Testis (tissue), 3 donors: ENCODE measurements around the gene CMKLR1. TPM values are rescaled to one million over a fixed set of nuclear protein-coding genes. Genes with fewer than 3 reads are reported as not detected.

Experiments
- DNase-seq: peaks from one replicate; pipeline ENCODE4 v3.0.0-alpha.2; 2019
- H3K27ac ChIP-seq, 2 donors: fragments of 200-600 bp; sonication (generic); one replicate each; pipeline ENCODE4 v1.5.1; 2019
- H3K27me3 ChIP-seq: fragments of 200-600 bp; sonication (generic); one replicate; pipeline ENCODE4 v1.5.1; 2019
- H3K36me3 ChIP-seq: fragments of 200-600 bp; sonication (generic); one replicate; pipeline ENCODE4 v1.5.1; 2017; ENCODE audit warnings: low read depth; ENCODE audit errors: missing control alignments
- H3K4me1 ChIP-seq: fragments of 200-600 bp; sonication (generic); one replicate; pipeline ENCODE4 v1.5.1; 2019
- H3K4me3 ChIP-seq, 2 donors: fragments of 200-600 bp; sonication (generic); one replicate each; pipeline ENCODE4 v1.5.1; 2017 to 2019
- H3K9me3 ChIP-seq: fragments of 200-600 bp; sonication (generic); one replicate; pipeline ENCODE4 v1.5.1; 2017
- POLR2A ChIP-seq: fragments of 450-650 bp; IDR thresholded peaks from one replicate; pipeline ENCODE4 v1.6.1; 2017; ENCODE audit warnings: antibody characterized with exemption, mild to moderate bottlenecking, moderate library complexity
- WGBS, 2 donors: methylation state at CpG; one replicate each; pipeline ENCODE4 v1.1.5; 2018; 5-methylcytosine and 5-hydroxymethylcytosine counted together
- intact Hi-C: fragments of 100-400 bp; cut with DNase I; formaldehyde crosslinking; loops from one replicate; pipeline ENCODE4 v1.15.1; 2023; ENCODE audit warnings: low total_unique reads
- polyA plus RNA-seq: library from polyadenylated mRNA; stranded (reverse); fragments of 350-450 nt; fragmentation: Illumina TruSeq; extraction: RNeasy Lipid Tissue Mini Kit (QIAGEN cat#74804); gene quantifications from one replicate; pipeline ENCODE4 v1.2.3, GENCODE V29; 2014; ENCODE audit warnings: low read depth, low replicate concordance; ENCODE audit not compliant: insufficient read depth
- total RNA-seq, 2 donors: library from RNA; depleted of rRNA; stranded (reverse); fragments of >200 nt; gene quantifications; one replicate each; pipeline ENCODE4 v1.2.3, GENCODE V29; 2016
- TF ChIP-seq, protein P1 (sequence below), 3 experiments: fragments of 450-650 bp in 2 of 3; fragments of 200-600 bp in 1 of 3; sonication (generic) in 1 of 3; IDR thresholded peaks; one replicate each; pipeline ENCODE4 v1.5.1; 2016 to 2019; ENCODE audit warnings: antibody characterized with exemption in 3 of 3, mild to moderate bottlenecking in 2 of 3, moderate library complexity in 1 of 3

CMKLR1 gene
- total and polyA plus RNA-seq, 3 donors from 2014 or later: 2.4 to 9.5 (median 4.8) TPM

DNA sequence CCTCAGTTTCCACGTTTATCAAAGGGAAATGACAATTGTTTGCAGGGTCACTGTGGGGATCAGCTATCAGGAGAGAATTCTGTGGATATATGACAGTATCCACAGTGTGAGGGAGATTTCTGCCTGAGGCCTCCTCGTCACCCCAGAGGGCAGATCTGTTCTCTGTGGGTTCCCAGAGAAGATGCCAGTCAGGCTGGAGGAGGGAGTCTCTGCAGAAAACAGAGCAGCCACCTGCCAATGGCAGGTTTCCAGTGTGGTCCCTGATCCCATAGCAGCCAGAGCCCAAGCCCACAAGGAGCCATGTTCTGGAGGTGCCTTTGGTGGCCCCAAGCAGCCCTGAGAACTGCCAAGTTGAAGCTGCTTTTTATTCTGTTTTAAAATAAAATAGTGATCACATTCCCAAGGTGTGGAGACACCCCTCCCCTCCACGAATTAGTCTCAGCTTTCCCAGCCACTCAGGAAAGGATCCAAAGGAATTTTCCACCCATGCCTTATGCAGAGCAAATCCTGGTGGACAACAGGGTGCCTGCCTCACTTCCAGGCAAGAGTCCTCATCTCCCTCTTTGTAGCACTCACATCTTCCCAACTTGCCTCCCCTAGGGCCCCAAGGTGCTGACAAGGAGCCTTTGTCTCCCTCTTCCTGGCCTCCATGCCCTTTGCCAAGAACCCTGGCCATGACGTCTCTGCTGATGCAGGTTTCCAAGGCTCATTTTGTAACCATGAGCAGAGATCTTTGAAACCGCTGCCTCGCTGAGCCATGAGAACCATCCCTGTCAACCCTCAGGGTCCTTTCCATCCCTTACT lies 20.4 kb downstream of the CMKLR1 start:
- Histone ChIP-seq H3K27me3 (no peaks in the 10 kb centered on the region), H3K4me1 (no peaks in the 10 kb centered on the region), H3K4me3 (no peak overlapping the region), H3K27ac (no peak overlapping the region), H3K9me3 (no peaks in the 10 kb centered on the region), H3K36me3 (no peaks in the 10 kb centered on the region)
- no peak for DNase-seq
- TF ChIP-seq, protein P1, sequence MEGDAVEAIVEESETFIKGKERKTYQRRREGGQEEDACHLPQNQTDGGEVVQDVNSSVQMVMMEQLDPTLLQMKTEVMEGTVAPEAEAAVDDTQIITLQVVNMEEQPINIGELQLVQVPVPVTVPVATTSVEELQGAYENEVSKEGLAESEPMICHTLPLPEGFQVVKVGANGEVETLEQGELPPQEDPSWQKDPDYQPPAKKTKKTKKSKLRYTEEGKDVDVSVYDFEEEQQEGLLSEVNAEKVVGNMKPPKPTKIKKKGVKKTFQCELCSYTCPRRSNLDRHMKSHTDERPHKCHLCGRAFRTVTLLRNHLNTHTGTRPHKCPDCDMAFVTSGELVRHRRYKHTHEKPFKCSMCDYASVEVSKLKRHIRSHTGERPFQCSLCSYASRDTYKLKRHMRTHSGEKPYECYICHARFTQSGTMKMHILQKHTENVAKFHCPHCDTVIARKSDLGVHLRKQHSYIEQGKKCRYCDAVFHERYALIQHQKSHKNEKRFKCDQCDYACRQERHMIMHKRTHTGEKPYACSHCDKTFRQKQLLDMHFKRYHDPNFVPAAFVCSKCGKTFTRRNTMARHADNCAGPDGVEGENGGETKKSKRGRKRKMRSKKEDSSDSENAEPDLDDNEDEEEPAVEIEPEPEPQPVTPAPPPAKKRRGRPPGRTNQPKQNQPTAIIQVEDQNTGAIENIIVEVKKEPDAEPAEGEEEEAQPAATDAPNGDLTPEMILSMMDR (IDR thresholded peaks at IDR 0.05): no peak
- no peak for TF ChIP-seq POLR2A
- 79% methylated on average over 6 of the region's 6 CpGs for WGBS, 2 donors
- intact Hi-C loops: no loop called here

DNA sequence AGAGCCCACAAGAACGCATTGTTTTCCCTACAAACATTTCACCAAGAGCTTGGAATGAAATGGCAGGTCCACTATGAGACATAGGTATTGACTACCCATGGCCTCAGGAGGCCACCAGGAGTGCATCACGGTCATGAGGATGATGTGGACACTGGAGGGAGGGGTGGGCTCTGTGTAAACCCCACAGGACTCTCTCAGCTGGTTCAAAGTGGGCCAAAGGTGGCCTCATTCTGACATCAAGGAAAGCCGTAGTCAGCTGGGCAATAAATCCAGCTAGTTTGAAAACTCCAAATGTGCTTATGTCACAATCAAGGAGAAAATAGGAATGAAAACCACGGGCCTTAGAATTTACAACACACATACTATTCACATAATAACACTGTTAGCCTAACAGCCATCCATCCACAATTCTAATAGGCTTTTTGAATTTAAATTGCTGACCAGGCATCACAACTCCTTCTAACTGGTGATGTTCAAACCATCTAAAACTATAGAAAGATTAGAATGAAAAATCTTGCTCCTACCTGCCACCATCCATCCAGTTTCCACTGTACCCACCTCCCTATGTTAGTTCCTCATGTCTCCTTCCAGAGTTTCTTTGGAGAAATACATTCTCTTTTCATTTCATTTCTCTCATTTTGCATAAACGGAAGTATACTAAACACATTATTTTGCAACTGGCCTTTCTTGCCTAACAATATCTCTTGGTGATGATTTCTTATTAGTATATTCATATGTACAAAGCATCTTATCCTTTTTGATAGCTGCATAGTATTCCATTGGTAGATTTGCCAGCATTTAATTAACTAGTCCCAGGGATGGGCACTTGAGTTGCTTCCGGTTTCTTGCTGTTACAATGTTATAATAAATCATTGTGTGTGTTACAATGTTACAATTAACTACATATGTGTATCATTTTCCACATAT lies 21.5 kb downstream of the CMKLR1 start:
- 80 to 82% methylated on average over 6 of the region's 6 CpGs for WGBS, 2 donors

DNA sequence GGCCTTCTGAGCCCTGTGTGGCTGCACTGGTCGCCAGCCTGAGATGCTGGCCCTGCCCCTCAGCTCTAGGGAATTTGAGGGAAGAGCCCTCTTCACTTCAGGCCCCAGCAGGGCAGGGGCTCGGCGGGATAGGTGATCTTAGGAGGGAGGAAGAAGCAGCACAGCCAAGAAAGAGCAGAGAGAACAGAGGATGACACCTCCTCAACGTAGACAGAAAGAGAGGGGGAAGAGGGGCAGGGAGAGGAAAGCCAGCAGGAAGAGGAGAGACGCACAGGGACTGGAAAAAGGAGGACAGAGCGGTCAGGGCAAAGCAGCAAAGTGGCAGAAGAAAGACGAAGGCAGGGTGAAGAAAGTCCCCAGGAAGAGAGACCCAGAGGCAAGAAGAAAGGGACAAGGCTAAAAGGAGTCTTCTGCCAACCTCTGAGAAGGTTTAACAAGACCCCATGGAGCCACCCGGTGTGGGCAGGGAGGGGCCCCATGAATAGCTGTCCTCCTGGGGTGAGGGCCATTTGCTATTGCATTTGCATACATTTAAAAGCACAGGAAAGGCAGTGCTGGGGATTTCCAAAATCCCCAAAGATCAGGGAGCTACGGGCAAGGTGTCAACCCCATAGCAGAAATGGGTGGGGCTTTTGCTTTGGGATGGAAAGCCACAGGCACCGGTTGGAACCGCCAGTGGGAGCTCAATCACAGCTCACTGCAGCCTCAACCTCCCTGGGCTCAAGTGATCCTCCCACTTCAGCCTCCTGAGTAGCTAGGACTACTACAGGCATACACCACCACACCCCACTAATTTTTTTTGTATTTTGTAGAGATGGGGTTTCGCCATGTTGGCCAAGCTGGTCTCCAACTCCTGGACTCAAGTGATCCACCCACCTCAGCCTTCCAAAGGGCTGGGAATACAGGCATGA lies 22.7 kb downstream of the CMKLR1 start:
- H3K27ac ChIP-seq: peak overlapping the region in 1 of 2 donors; percentile 30
- H3K36me3 ChIP-seq: no peaks in the 10 kb centered on the region
- intact Hi-C loops: no loop called here
- no peak for TF ChIP-seq POLR2A
- TF ChIP-seq, protein P1 (IDR thresholded peaks at IDR 0.05): no peak
- no peak for DNase-seq
- no peak overlapping the region for H3K4me3 ChIP-seq
- no peaks in the 10 kb centered on the region for H3K27me3 ChIP-seq
- WGBS, 2 donors: 58 to 76% methylated on average over 11 of the region's 12 CpGs
- peaks cover 13% of the 10 kb centered on the region for H3K4me1 ChIP-seq
- no peaks in the 10 kb centered on the region for H3K9me3 ChIP-seq

More for the DNA sequence above, 21.5 kb downstream of the CMKLR1 start:
- Histone ChIP-seq H3K9me3 (no peaks in the 10 kb centered on the region), H3K36me3 (no peaks in the 10 kb centered on the region), H3K4me3 (no peak overlapping the region), H3K27ac (no peak overlapping the region), H3K4me1 (peaks cover 11% of the 10 kb centered on the region), H3K27me3 (no peaks in the 10 kb centered on the region)
- intact Hi-C loops: no loop called here
- TF ChIP-seq POLR2A: no peak
- TF ChIP-seq, protein P1 (IDR thresholded peaks at IDR 0.05): no peak
- DNase-seq: no peak

DNA sequence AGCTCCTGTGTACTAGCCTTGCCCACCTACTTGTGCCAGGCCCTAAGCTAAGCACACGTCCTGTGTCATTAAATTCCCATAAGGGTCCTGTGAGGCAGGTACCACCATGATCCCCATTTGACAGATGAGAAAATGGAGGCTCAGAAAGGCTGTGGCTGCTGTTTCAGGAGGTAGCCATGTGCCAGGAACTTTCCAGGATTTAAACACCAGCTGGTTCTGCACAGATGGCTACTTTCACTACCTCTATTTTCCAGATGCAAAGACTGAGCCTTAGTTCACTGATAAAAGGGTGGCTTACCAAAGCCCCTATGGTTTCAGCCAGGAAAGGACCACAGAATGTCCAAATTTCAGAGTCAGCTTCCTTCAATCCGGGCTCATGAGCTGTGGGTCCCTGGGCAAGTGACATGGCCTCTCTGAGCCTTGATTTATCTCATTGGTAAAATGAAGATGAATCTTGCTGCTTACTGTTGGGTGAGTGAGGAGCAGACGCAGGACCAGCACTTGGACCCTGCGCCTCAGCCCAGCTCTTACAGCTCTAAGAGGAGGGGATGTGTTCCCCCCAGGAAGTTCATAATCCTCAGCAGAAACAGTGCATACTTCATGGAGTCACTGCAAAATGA lies 23.5 kb downstream of the CMKLR1 start:
- WGBS, 2 donors: 85 to 92% methylated on average over 2 to 4 of the region's 4 CpGs
- intact Hi-C loops: no loop called here
- no peak for DNase-seq
- no peaks in the 10 kb centered on the region for H3K36me3 ChIP-seq
- H3K9me3 ChIP-seq: no peaks in the 10 kb centered on the region
- peaks cover 13% of the 10 kb centered on the region for H3K4me1 ChIP-seq
- no peak overlapping the region for H3K27ac ChIP-seq
- H3K27me3 ChIP-seq: no peaks in the 10 kb centered on the region
- no peak for TF ChIP-seq POLR2A
- TF ChIP-seq, protein P1 (IDR thresholded peaks at IDR 0.05): no peak
- H3K4me3 ChIP-seq: no peak overlapping the region
